ENCODE results near the gene LRRC46. TPM values are rescaled to one million over a fixed set of nuclear protein-coding genes. Genes with fewer than 3 reads are reported as not detected.

Gene LRRC46
- total RNA-seq, 4 donors from 2014 or later: 0.45 TPM; not detected in 3

- Histone ChIP-seq H3K4me1 (peaks cover 0 to 16% (median 0%) of the 10 kb centered on the region in 4 donors), H3K9me3 (no peaks in the 10 kb centered on the region), H3K36me3 (peaks cover 0 to 49% (median 43%) of the 10 kb centered on the region in 4 donors), H3K4me3 (no peak overlapping the region), H3K27ac (replicated peaks in 1 of 4) (no peak overlapping the region), H3K27me3 (peaks cover 0 to 13% (median 0%) of the 10 kb centered on the region in 4 donors)
- 96% methylated on average over 10 of the region's 11 CpGs for WGBS
- DNase-seq (ENCODE audit: extremely low spot score): no peak
- TF ChIP-seq CTCF (IDR thresholded peaks at IDR 0.05) (no peak), POLR2A (IDR thresholded peaks at IDR 0.05; ENCODE audit: low read depth) (no peak), POLR2AphosphoS5 (IDR thresholded peaks at IDR 0.05) (no peak), EP300 (IDR thresholded peaks at IDR 0.05) (no peak)
- intact Hi-C loops (cut with DNase I): loop anchor here (10.0 kb wide), 1 partner anchor 143 kb away; no protein-coding TSS in a partner anchor
Observed at GRCh38 chr17:47807421-47807820, 24.0 kb upstream of the LRRC46 start.

GRCh38 chr17:47808036-47808829, 23.2 kb upstream of the LRRC46 start:
- intact Hi-C loops (cut with DNase I): loop anchor here (10.0 kb wide), 1 partner anchor 143 kb away; no protein-coding TSS in a partner anchor
- H3K9me3 ChIP-seq: no peaks in the 10 kb centered on the region
- peaks cover 0 to 11% (median 0%) of the 10 kb centered on the region in 4 donors for H3K27me3 ChIP-seq
- H3K36me3 ChIP-seq: peaks cover 0 to 57% (median 50%) of the 10 kb centered on the region in 4 donors
- H3K27ac ChIP-seq (replicated peaks in 1 of 4): no peak overlapping the region
- H3K4me3 ChIP-seq: no peak overlapping the region
- TF ChIP-seq POLR2AphosphoS5 (IDR thresholded peaks at IDR 0.05): no peak
- TF ChIP-seq EP300 (IDR thresholded peaks at IDR 0.05): no peak
- no peak for TF ChIP-seq POLR2A (IDR thresholded peaks at IDR 0.05; ENCODE audit: low read depth)
- no peak for TF ChIP-seq CTCF (IDR thresholded peaks at IDR 0.05)
- WGBS: 91% methylated on average over 17 of the region's 20 CpGs
- peaks cover 0 to 16% (median 0%) of the 10 kb centered on the region in 4 donors for H3K4me1 ChIP-seq
- no peak for DNase-seq (ENCODE audit: extremely low spot score)

GRCh38 chr17:47808830-47809480, 22.5 kb upstream of the LRRC46 start:
- Histone ChIP-seq H3K4me3 (no peak overlapping the region), H3K4me1 (peaks cover 0 to 16% (median 0%) of the 10 kb centered on the region in 4 donors), H3K27ac (replicated peaks in 1 of 4) (no peak overlapping the region), H3K27me3 (peaks cover 0 to 7% (median 0%) of the 10 kb centered on the region in 4 donors), H3K9me3 (no peaks in the 10 kb centered on the region), H3K36me3 (peaks cover 0 to 63% (median 58%) of the 10 kb centered on the region in 4 donors)
- WGBS: 91% methylated on average over 20 of the region's 22 CpGs
- no peak for TF ChIP-seq CTCF (IDR thresholded peaks at IDR 0.05)
- TF ChIP-seq POLR2AphosphoS5 (IDR thresholded peaks at IDR 0.05): no peak
- TF ChIP-seq EP300 (IDR thresholded peaks at IDR 0.05): no peak
- TF ChIP-seq POLR2A (IDR thresholded peaks at IDR 0.05; ENCODE audit: low read depth): no peak
- no peak for DNase-seq (ENCODE audit: extremely low spot score)
- intact Hi-C loops (cut with DNase I): loop anchor here (10.0 kb wide), 1 partner anchor 144 kb away; no protein-coding TSS in a partner anchor

GRCh38 chr17:47810200-47810821, 21.2 kb upstream of the LRRC46 start:
- no peaks in the 10 kb centered on the region for H3K9me3 ChIP-seq
- no peak for TF ChIP-seq POLR2A (IDR thresholded peaks at IDR 0.05; ENCODE audit: low read depth)
- no peak for TF ChIP-seq CTCF (IDR thresholded peaks at IDR 0.05)
- no peak for TF ChIP-seq POLR2AphosphoS5 (IDR thresholded peaks at IDR 0.05)
- TF ChIP-seq EP300 (IDR thresholded peaks at IDR 0.05): no peak
- H3K36me3 ChIP-seq: peaks cover 0 to 77% (median 71%) of the 10 kb centered on the region in 4 donors
- no peak overlapping the region for H3K4me3 ChIP-seq
- intact Hi-C loops (cut with DNase I): no loop called here
- WGBS: 45% methylated on average over 6 of the region's 10 CpGs
- no peak for DNase-seq (ENCODE audit: extremely low spot score)
- H3K4me1 ChIP-seq: peaks cover 0 to 16% (median 0%) of the 10 kb centered on the region in 4 donors
- H3K27me3 ChIP-seq: no peaks in the 10 kb centered on the region
- H3K27ac ChIP-seq (replicated peaks in 1 of 4): no peak overlapping the region

Data from esophagus muscularis mucosa (tissue), 4 donors.